Embryonic facial prominence (tissue), 1 donor: ENCODE data around the gene RPL21.
"Not testable (repeated sequence)": the region's sequence is repeated elsewhere in the genome, so short reads cannot be mapped to it uniquely, and the experiment has no call there.

Experiments used
- DNase-seq: peaks from one replicate; pipeline ENCODE4 v3.0.0-alpha.2; 2016; ENCODE audit errors: extremely low spot score

The RPL21 gene

DNA sequence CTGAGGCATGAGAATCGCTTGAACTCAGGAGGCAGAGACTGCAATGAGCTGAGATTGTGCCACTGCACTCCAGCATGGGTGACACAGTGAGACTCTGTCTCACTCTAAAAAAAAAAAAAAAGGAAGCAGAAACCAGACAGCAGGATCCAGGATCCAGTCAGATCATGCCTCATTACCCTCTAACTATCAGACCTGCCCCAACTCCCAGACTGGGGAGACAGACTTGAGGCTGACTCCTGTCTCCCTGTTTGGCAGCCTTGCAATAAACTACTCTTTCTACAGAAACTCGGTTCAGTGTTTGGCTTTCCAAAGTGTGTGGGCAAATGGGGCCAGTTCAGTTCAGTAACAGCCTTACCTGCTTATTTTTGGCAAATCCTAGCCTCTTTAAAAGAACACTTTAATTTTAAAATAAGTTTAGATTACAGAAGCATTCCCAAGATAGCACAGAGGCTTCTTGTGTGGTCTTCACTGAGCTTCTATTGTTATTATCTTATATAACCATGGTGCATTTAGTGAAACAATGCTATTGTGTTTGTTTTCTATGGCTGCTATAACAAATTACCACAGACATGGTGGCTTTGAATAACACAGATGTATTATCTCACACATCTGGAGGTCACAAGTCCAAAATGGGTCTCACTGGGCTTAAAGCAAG is 37.8 kb downstream of the RPL21 start:
- no peak for DNase-seq

DNA sequence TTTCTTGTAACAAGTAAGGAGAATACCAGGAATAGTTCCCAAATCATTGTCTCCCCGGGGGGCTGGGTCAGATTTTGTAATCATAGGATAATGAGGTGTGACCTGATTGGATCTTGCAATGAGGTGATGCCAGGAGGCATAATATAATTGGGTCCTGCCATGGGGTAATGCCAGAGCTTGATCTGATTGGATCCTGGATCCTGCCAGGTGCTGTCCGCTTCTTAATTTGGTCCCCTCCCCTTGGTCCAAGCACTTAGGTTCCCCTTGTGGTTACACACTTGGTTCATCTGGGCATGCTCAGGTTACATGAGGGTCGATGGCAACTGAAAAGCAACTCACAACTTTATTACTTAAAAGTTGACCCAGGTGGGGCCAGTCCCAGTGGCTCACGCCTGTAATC is 39.4 kb downstream of the RPL21 start:
- no peak for DNase-seq

DNA sequence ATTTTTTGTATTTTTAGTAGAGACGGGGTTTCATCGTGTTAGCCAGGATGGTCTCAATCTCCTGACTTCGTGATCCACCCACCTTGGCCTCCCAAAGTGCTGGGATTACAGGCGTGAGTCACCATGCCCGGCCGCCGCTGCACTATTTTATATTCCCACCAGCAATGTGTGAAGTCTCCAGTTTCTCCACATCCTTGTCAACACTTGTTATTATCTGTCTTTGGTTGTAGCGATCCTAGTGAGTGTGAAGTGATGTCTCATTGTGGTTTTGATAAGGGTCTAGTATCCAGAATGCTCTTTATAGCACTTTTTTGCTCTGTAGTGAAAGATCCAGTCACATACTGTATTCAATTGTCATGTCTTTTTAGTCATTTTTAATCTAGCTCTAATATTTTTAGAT is 40.6 kb downstream of the RPL21 start:
- not testable (repeated sequence) for DNase-seq

- DNase-seq: no peak
Measured at GRCh38 chr13:27293076-27293691, 41.8 kb downstream of the RPL21 start.

GRCh38 chr13:27293873-27294515 is 42.6 kb downstream of the RPL21 start:
- no peak for DNase-seq

GRCh38 chr13:27295096-27295495 is 43.7 kb downstream of the RPL21 start:
- DNase-seq: no peak

- no peak for DNase-seq
Measured at GRCh38 chr13:27295660-27296059, 44.3 kb downstream of the RPL21 start.

DNA sequence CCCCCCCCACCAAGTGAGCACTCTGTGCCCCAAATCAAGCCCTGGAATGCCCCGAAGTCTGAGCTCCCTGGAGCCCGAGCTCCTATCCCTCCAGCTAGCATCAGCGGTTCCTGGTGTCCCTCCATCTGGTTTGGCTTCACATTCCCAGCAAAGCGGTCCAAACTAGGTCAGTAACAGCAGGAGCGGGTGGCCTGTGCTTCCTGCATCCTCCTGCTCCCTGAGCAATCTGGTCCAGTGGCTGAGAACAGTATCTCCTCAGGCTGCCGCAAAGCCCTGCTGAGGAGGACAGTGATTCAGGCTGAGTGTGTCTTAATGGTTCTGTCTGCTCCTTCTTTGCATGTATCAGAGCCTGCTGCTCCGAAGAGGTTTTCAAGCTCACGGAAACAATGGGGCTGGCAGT is 45.1 kb downstream of the RPL21 start:
- no peak for DNase-seq

- DNase-seq: no peak
Measured at GRCh38 chr13:27298849-27299248, 47.5 kb downstream of the RPL21 start.

- not testable (repeated sequence) for DNase-seq
Measured at GRCh38 chr13:27300406-27300805, 49.0 kb downstream of the RPL21 start.

DNA sequence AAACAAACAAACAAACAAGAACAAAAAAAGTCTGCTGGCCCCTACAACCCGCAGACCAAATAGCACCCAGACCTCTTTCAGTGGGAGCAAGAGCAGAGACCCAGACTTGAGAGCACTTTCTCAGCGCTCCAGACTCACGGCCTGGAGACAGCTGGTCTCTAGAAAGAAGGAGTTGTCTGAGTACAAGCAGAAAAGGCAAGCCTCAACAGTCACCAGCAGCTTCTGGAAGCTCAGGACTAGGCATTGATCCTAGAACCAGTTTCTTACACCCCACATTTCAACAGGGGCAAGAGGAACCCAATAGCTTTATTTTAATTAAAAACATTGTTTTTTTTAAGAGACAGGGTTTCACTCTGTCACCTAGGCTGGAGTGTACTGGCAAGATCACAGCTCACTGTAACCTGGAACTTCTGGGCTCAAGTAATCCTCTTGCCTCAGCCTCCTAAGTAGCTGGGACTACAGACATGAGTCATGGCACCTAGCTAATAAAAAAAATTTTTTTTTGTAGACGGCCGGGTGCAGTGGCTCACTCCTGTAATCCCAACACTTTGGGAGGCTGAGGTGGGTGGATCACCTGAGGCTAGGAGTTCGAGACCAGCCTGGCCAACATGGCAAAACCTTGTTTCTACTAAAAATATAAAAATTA is 49.7 kb downstream of the RPL21 start:
- DNase-seq: no peak

GRCh38 chr13:27302643-27303262 is 51.4 kb downstream of the RPL21 start:
- DNase-seq: no peak

DNA sequence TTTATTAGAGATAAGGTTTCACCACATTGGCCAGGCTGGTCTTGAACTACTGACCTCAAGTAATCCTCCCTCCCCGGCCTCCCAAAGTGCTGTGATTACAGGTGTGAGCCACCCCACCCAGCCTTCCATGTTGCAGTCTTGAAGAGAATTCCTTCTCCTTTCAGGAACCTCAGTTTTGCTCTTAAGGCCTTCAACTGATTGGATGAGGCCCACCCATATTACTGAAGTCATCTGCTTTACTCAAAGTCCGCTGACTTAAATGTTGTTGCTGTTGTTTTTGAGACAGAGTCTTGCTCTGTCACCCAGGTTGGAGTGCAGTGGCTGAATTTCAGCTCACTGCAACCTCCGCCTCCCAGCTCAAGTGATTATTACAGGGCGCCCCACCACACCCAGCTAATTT is 52.7 kb downstream of the RPL21 start:
- DNase-seq: no peak

DNA sequence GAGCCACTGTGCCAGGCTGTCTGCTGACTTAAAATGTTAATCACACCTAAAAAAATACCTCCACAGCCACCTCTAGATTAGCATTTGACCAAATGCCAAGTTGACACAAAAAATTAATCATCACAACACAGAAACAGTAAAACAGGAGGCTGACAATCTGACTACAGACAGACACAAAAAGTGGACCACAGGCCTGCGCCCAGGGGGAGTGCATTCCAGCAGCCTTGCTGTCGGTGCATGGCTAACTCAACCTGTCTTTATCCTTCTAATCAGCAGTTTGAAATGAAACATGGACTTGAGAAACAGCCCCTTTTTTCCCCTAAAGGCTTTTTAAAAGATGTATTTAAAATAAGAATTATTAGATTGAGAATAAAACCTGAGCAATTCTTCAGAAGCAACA is 53.3 kb downstream of the RPL21 start:
- DNase-seq: no peak
